Right atrium auricular region (tissue), 2 donors: ENCODE results near the gene TTC8. TPM values are rescaled to one million over a fixed set of nuclear protein-coding genes. Genes with fewer than 3 reads are reported as not detected.

Experiments
- DNase-seq: peaks from one replicate; pipeline ENCODE4 v3.0.0-alpha.2; 2019; ENCODE audit warnings: low spot score
- H3K27ac ChIP-seq, 2 donors: fragments of 200-600 bp; sonication (generic); 1 replicate in 1 of 2; 2 replicates in 1 of 2; pipeline ENCODE4 v1.5.1; 2016 to 2019
- H3K27me3 ChIP-seq, 2 donors: fragments of 200-600 bp; sonication (generic); one replicate each; pipeline versions ENCODE4 v1.5.1 to v1.6.0; 2017 to 2019
- H3K36me3 ChIP-seq: fragments of 200-600 bp; sonication (generic); one replicate; pipeline ENCODE4 v1.5.1; 2016
- H3K4me1 ChIP-seq, 2 donors: fragments of 200-600 bp; sonication (generic); one replicate each; pipeline versions ENCODE4 v1.5.1 to v1.6.0; 2017 to 2019
- H3K4me3 ChIP-seq, 2 donors: fragments of 200-600 bp; sonication (generic); 1 replicate in 1 of 2; 2 replicates in 1 of 2; pipeline ENCODE4 v1.5.1; 2017 to 2019; ENCODE audit warnings: mild to moderate bottlenecking in 1 of 2, moderate library complexity in 1 of 2
- H3K9me3 ChIP-seq, 2 donors: fragments of 200-600 bp; sonication (generic); one replicate each; pipeline ENCODE4 v1.5.1; 2019
- total RNA-seq, 2 donors: library from RNA; depleted of rRNA; stranded (reverse); fragments of >200 nt; gene quantifications; one replicate each; pipeline ENCODE4 v1.1.0, GENCODE V29; 2016
- TF ChIP-seq, protein P1 (sequence below), 2 donors: fragments of 200-600 bp; sonication (generic); IDR thresholded peaks; one replicate each; pipeline ENCODE4 v1.5.1; 2019; ENCODE audit warnings: antibody characterized with exemption in 2 of 2

The TTC8 gene
- total RNA-seq, 2 donors from 2014 or later: 8.0 to 19.5 TPM

DNA sequence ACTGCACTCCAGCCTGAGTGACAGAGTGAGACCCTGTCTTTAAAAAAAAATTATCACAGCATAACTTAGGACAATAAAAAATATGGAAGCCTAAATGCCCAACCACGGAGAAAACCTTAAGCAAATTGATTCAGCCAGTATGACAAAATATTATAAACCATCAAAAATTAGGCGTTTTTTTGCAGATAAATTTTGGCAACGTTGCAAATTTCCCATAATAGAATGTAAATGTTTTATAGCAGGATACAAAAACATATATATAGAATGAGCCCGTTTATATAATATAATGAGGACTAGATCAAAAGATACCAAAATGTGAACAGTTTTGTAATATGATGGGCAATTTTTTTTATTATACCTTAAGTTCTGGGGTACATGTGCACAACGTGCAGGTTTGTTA is 24.9 kb upstream of the TTC8 start:
- DNase-seq: no peak
- TF ChIP-seq, protein P1, sequence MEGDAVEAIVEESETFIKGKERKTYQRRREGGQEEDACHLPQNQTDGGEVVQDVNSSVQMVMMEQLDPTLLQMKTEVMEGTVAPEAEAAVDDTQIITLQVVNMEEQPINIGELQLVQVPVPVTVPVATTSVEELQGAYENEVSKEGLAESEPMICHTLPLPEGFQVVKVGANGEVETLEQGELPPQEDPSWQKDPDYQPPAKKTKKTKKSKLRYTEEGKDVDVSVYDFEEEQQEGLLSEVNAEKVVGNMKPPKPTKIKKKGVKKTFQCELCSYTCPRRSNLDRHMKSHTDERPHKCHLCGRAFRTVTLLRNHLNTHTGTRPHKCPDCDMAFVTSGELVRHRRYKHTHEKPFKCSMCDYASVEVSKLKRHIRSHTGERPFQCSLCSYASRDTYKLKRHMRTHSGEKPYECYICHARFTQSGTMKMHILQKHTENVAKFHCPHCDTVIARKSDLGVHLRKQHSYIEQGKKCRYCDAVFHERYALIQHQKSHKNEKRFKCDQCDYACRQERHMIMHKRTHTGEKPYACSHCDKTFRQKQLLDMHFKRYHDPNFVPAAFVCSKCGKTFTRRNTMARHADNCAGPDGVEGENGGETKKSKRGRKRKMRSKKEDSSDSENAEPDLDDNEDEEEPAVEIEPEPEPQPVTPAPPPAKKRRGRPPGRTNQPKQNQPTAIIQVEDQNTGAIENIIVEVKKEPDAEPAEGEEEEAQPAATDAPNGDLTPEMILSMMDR (IDR thresholded peaks at IDR 0.05): no peak
- H3K4me1 ChIP-seq: no peaks in the 10 kb centered on the region
- H3K27ac ChIP-seq: no peak overlapping the region
- H3K4me3 ChIP-seq: no peak overlapping the region
- no peaks in the 10 kb centered on the region for H3K36me3 ChIP-seq
- no peaks in the 10 kb centered on the region for H3K9me3 ChIP-seq
- no peaks in the 10 kb centered on the region for H3K27me3 ChIP-seq

DNA sequence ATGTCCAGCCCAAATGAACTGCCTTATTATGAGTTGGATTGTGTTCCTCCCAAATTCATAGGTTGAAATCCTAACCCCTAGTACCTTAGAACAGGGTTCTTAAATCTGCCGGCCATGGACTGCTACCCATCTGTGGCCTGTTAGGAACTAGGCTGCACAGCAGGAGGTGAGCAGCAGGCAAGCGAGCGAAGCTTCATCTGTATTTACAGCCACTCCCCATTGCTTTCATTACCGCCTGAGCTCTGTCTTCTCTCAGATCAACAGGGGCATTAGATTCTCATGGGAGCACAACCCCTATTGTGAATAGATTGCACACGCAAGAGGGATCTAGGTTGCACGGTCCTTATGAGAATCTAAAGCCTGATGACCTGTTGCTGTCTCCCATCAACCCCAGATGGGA is 21.9 kb upstream of the TTC8 start:
- no peaks in the 10 kb centered on the region for H3K4me1 ChIP-seq

DNA sequence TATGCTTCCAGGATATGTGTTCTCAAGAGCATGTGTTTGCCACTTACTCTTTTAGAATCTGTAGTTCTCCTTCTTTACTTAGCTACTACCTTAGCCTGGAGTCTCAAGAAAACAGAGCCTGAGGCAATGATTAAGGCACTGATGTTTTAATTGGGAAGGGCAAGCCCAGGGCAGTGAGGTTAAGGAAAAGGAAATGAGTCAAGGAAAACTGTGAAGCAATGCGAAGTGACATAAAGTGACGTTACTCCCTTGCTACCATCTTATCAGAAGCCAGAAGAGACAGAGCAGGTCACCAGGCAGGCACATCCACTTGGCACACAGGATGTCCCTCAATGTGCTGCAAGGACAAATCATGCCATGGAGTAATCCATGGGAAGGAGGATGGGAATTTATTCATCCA is 20.4 kb upstream of the TTC8 start:
- Histone ChIP-seq H3K4me3 (no peak overlapping the region), H3K27ac (no peak overlapping the region), H3K4me1 (no peaks in the 10 kb centered on the region), H3K27me3 (no peaks in the 10 kb centered on the region), H3K9me3 (peaks cover 0 to 7% of the 10 kb centered on the region in 2 donors), H3K36me3 (no peaks in the 10 kb centered on the region)
- TF ChIP-seq, protein P1 (IDR thresholded peaks at IDR 0.05): no peak
- DNase-seq: no peak

More for the DNA sequence above, 21.9 kb upstream of the TTC8 start:
- no peak for DNase-seq
- no peaks in the 10 kb centered on the region for H3K9me3 ChIP-seq
- no peak overlapping the region for H3K27ac ChIP-seq
- no peaks in the 10 kb centered on the region for H3K27me3 ChIP-seq
- H3K4me3 ChIP-seq: no peak overlapping the region
- TF ChIP-seq, protein P1 (IDR thresholded peaks at IDR 0.05): no peak
- no peaks in the 10 kb centered on the region for H3K36me3 ChIP-seq

DNA sequence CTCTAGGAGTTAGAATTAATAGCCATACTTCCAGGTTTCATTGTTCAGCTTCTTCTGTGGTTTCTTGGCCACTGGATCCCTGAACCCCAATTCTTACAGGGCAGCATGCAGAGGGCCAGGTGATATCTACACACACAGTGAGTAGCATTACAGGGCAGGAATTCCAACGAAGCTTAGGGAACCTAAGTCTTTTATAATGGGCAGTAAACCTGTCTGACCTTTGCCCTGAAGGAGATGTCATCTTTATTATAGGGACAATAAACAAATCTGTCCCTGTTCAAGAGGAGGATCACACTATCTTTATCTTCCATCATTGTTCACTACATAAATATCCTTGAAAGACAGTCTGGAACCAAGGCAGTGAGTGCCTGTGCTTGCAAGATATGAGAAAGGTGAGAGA is 20.0 kb upstream of the TTC8 start:
- Histone ChIP-seq H3K4me1 (no peaks in the 10 kb centered on the region), H3K9me3 (peaks cover 0 to 8% of the 10 kb centered on the region in 2 donors), H3K27ac (no peak overlapping the region), H3K4me3 (no peak overlapping the region), H3K36me3 (no peaks in the 10 kb centered on the region), H3K27me3 (no peaks in the 10 kb centered on the region)
- TF ChIP-seq, protein P1 (IDR thresholded peaks at IDR 0.05): no peak
- no peak for DNase-seq

DNA sequence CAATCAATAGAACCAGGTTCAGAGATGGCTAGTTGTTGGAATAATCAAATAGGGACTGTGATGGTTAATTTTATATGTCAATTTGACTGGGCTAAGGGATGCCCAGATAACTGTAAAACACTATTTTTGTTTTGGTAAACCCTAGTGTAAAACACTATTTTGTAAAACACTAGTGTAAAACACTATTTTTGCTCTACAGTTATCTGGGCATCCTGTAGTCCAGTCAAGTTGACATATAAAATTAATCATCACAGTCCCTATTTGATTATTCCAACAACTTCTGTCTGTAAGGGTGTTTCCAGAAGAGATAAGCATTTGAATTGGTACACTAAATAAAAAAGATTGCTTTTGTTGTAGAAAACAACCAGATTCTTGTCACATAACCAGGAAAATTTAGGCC is 16.1 kb upstream of the TTC8 start:
- H3K27ac ChIP-seq: no peak overlapping the region
- H3K4me1 ChIP-seq: no peaks in the 10 kb centered on the region
- no peak for DNase-seq
- no peak overlapping the region for H3K4me3 ChIP-seq
- no peaks in the 10 kb centered on the region for H3K27me3 ChIP-seq
- peaks cover 0 to 11% of the 10 kb centered on the region in 2 donors for H3K9me3 ChIP-seq
- TF ChIP-seq, protein P1 (IDR thresholded peaks at IDR 0.05): no peak
- H3K36me3 ChIP-seq: no peaks in the 10 kb centered on the region

DNA sequence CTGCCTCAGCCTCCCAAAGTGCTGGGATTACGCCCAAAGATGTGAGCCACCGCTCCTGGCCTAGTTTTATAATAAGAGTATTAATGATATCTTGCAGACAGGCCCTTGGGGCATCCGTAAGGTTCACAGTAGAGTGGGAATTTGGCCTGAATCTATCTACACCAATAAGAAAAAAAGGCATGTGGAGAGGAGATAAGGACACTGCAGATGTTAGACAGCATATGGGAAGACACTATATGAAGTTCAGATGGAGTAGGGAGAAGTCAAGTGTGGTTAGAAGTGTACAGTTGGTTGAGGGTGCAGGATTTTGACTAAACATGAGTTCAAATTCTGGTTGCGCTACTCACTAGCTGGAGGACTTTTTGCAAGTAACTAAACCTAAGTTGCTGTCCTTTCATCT is 8.5 kb upstream of the TTC8 start:
- Histone ChIP-seq H3K4me3 (no peak overlapping the region), H3K27me3 (no peaks in the 10 kb centered on the region), H3K36me3 (no peaks in the 10 kb centered on the region), H3K27ac (no peak overlapping the region), H3K9me3 (no peaks in the 10 kb centered on the region), H3K4me1 (no peaks in the 10 kb centered on the region)
- TF ChIP-seq, protein P1 (IDR thresholded peaks at IDR 0.05): no peak
- no peak for DNase-seq
